ENCODE results near the gene MPO.

MPO gene

GRCh38 chr17:58301504-58302150 lies 20.9 kb upstream of the MPO start:
- Histone ChIP-seq H3K36me3 (ENCODE audit: control insufficient read depth, low read depth, low read length) (no peaks in the 10 kb centered on the region), H3K9me3 (ENCODE audit: control insufficient read depth, low read depth, low read length) (no peaks in the 10 kb centered on the region), H3K27ac (ENCODE audit: low read length) (no peak overlapping the region), H3K27me3 (ENCODE audit: control insufficient read depth, insufficient read depth, low read length) (no peaks in the 10 kb centered on the region), H3K9ac (ENCODE audit: low read length) (no peak overlapping the region), H3K4me1 (ENCODE audit: control insufficient read depth, low read depth, low read length) (no peaks in the 10 kb centered on the region), H3K4me3 (ENCODE audit: low read length) (no peak overlapping the region)

GRCh38 chr17:58300336-58300735 lies 19.6 kb upstream of the MPO start:
- no peaks in the 10 kb centered on the region for H3K4me1 ChIP-seq (ENCODE audit: control insufficient read depth, low read depth, low read length)
- H3K36me3 ChIP-seq (ENCODE audit: control insufficient read depth, low read depth, low read length) = no peaks in the 10 kb centered on the region
- H3K9me3 ChIP-seq (ENCODE audit: control insufficient read depth, low read depth, low read length) = no peaks in the 10 kb centered on the region
- no peak overlapping the region for H3K27ac ChIP-seq (ENCODE audit: low read length)
- H3K27me3 ChIP-seq (ENCODE audit: control insufficient read depth, insufficient read depth, low read length) = no peaks in the 10 kb centered on the region
- no peak overlapping the region for H3K4me3 ChIP-seq (ENCODE audit: low read length)
- H3K9ac ChIP-seq (ENCODE audit: low read length) = no peak overlapping the region

- Histone ChIP-seq H3K36me3 (ENCODE audit: control insufficient read depth, low read depth, low read length) (no peaks in the 10 kb centered on the region), H3K9me3 (ENCODE audit: control insufficient read depth, low read depth, low read length) (no peaks in the 10 kb centered on the region), H3K4me1 (ENCODE audit: control insufficient read depth, low read depth, low read length) (no peaks in the 10 kb centered on the region), H3K9ac (ENCODE audit: low read length) (no peak overlapping the region), H3K27me3 (ENCODE audit: control insufficient read depth, insufficient read depth, low read length) (no peaks in the 10 kb centered on the region), H3K4me3 (ENCODE audit: low read length) (no peak overlapping the region), H3K27ac (ENCODE audit: low read length) (no peak overlapping the region)
These were observed 13.3 kb upstream of the MPO start for GRCh38 chr17:58294034-58294433.

GRCh38 chr17:58291246-58291645 lies 10.5 kb upstream of the MPO start:
- Histone ChIP-seq H3K9me3 (ENCODE audit: control insufficient read depth, low read depth, low read length) (no peaks in the 10 kb centered on the region), H3K27ac (ENCODE audit: low read length) (no peak overlapping the region), H3K9ac (ENCODE audit: low read length) (no peak overlapping the region), H3K36me3 (ENCODE audit: control insufficient read depth, low read depth, low read length) (no peaks in the 10 kb centered on the region), H3K4me3 (ENCODE audit: low read length) (no peak overlapping the region), H3K27me3 (ENCODE audit: control insufficient read depth, insufficient read depth, low read length) (no peaks in the 10 kb centered on the region), H3K4me1 (ENCODE audit: control insufficient read depth, low read depth, low read length) (no peaks in the 10 kb centered on the region)

- Histone ChIP-seq H3K27me3 (ENCODE audit: control insufficient read depth, insufficient read depth, low read length) (no peaks in the 10 kb centered on the region), H3K27ac (ENCODE audit: low read length) (no peak overlapping the region), H3K36me3 (ENCODE audit: control insufficient read depth, low read depth, low read length) (no peaks in the 10 kb centered on the region), H3K4me1 (ENCODE audit: control insufficient read depth, low read depth, low read length) (peaks cover 4% of the 10 kb centered on the region), H3K9me3 (ENCODE audit: control insufficient read depth, low read depth, low read length) (no peaks in the 10 kb centered on the region), H3K9ac (ENCODE audit: low read length) (no peak overlapping the region), H3K4me3 (ENCODE audit: low read length) (no peak overlapping the region)
These were observed 9.1 kb upstream of the MPO start for GRCh38 chr17:58289869-58290268.

- H3K36me3 ChIP-seq (ENCODE audit: control insufficient read depth, low read depth, low read length) = no peaks in the 10 kb centered on the region
- no peak overlapping the region for H3K27ac ChIP-seq (ENCODE audit: low read length)
- no peaks in the 10 kb centered on the region for H3K27me3 ChIP-seq (ENCODE audit: control insufficient read depth, insufficient read depth, low read length)
These were observed 4.7 kb upstream of the MPO start for GRCh38 chr17:58285422-58285810.

GRCh38 chr17:58284613-58285421 lies 4.1 kb upstream of the MPO start:
- no peak overlapping the region for H3K4me3 ChIP-seq (ENCODE audit: low read length)
- H3K9ac ChIP-seq (ENCODE audit: low read length) = peak overlapping the region; percentile 6

More at GRCh38 chr17:58285422-58285810, 4.7 kb upstream of the MPO start:
- no peak overlapping the region for H3K4me3 ChIP-seq (ENCODE audit: low read length)
- peak overlapping the region; percentile 6 for H3K9ac ChIP-seq (ENCODE audit: low read length)
- H3K9me3 ChIP-seq (ENCODE audit: control insufficient read depth, low read depth, low read length) = no peaks in the 10 kb centered on the region
- H3K4me1 ChIP-seq (ENCODE audit: control insufficient read depth, low read depth, low read length) = peaks cover 12% of the 10 kb centered on the region

GRCh38 chr17:58283674-58284612 lies 3.2 kb upstream of the MPO start:
- Histone ChIP-seq H3K9me3 (ENCODE audit: control insufficient read depth, low read depth, low read length) (no peaks in the 10 kb centered on the region), H3K9ac (ENCODE audit: low read length) (no peak overlapping the region), H3K36me3 (ENCODE audit: control insufficient read depth, low read depth, low read length) (no peaks in the 10 kb centered on the region), H3K4me3 (ENCODE audit: low read length) (no peak overlapping the region), H3K27me3 (ENCODE audit: control insufficient read depth, insufficient read depth, low read length) (no peaks in the 10 kb centered on the region), H3K27ac (ENCODE audit: low read length) (no peak overlapping the region), H3K4me1 (ENCODE audit: control insufficient read depth, low read depth, low read length) (peaks cover 12% of the 10 kb centered on the region)

More at GRCh38 chr17:58284613-58285421, 4.1 kb upstream of the MPO start:
- H3K36me3 ChIP-seq (ENCODE audit: control insufficient read depth, low read depth, low read length) = no peaks in the 10 kb centered on the region
- no peaks in the 10 kb centered on the region for H3K9me3 ChIP-seq (ENCODE audit: control insufficient read depth, low read depth, low read length)
- H3K27me3 ChIP-seq (ENCODE audit: control insufficient read depth, insufficient read depth, low read length) = no peaks in the 10 kb centered on the region
- no peak overlapping the region for H3K27ac ChIP-seq (ENCODE audit: low read length)
- H3K4me1 ChIP-seq (ENCODE audit: control insufficient read depth, low read depth, low read length) = peaks cover 12% of the 10 kb centered on the region

- H3K27me3 ChIP-seq (ENCODE audit: control insufficient read depth, insufficient read depth, low read length) = no peaks in the 10 kb centered on the region
- H3K4me1 ChIP-seq (ENCODE audit: control insufficient read depth, low read depth, low read length) = peaks cover 12% of the 10 kb centered on the region
- H3K4me3 ChIP-seq (ENCODE audit: low read length) = no peak overlapping the region
- no peaks in the 10 kb centered on the region for H3K36me3 ChIP-seq (ENCODE audit: control insufficient read depth, low read depth, low read length)
- no peak overlapping the region for H3K27ac ChIP-seq (ENCODE audit: low read length)
- no peaks in the 10 kb centered on the region for H3K9me3 ChIP-seq (ENCODE audit: control insufficient read depth, low read depth, low read length)
- no peak overlapping the region for H3K9ac ChIP-seq (ENCODE audit: low read length)
These were observed 1.7 kb upstream of the MPO start for GRCh38 chr17:58282442-58282841.

- Histone ChIP-seq H3K27me3 (ENCODE audit: control insufficient read depth, insufficient read depth, low read length) (no peaks in the 10 kb centered on the region), H3K9me3 (ENCODE audit: control insufficient read depth, low read depth, low read length) (no peaks in the 10 kb centered on the region), H3K4me1 (ENCODE audit: control insufficient read depth, low read depth, low read length) (peaks cover 12% of the 10 kb centered on the region), H3K4me3 (ENCODE audit: low read length) (no peak overlapping the region), H3K27ac (ENCODE audit: low read length) (no peak overlapping the region), H3K9ac (ENCODE audit: low read length) (no peak overlapping the region), H3K36me3 (ENCODE audit: control insufficient read depth, low read depth, low read length) (no peaks in the 10 kb centered on the region)
These were observed 826 bp upstream of the MPO start for GRCh38 chr17:58281511-58282011.
